ENCODE data around the gene AUTS2. TPM values are rescaled to one million over a fixed set of nuclear protein-coding genes. Genes with fewer than 3 reads are reported as not detected.

The AUTS2 gene
- total RNA-seq, 4 donors from 2014 or later, result 14.9 to 27.2 (median 17.5) TPM

- WGBS, 2 donors, result 93 to 97% methylated on average over 3 of the region's 3 CpGs
- intact Hi-C loops (cut with DNase I), result no loop called here
Observed at GRCh38 chr7:70347463-70348254, 749.4 kb downstream of the AUTS2 start.

GRCh38 chr7:70349031-70349430 is 750.8 kb downstream of the AUTS2 start:
- Histone ChIP-seq H3K4me1 (no peaks in the 10 kb centered on the region), H3K27me3 (no peaks in the 10 kb centered on the region), H3K27ac (no peak overlapping the region), H3K36me3 (no peaks in the 10 kb centered on the region), H3K9me3 (no peaks in the 10 kb centered on the region), H3K4me3 (replicated peaks in 1 of 3) (no peak overlapping the region)
- WGBS, 2 donors, result 94 to 96% methylated on average over 2 of the region's 2 CpGs
- intact Hi-C loops (cut with DNase I), result no loop called here
- TF ChIP-seq CTCF (IDR thresholded peaks at IDR 0.05) (no peak), POLR2A (IDR thresholded peaks at IDR 0.05) (no peak)
- DNase-seq, result no peak

More at GRCh38 chr7:70347463-70348254, 749.4 kb downstream of the AUTS2 start:
- TF ChIP-seq POLR2A (IDR thresholded peaks at IDR 0.05), result no peak
- TF ChIP-seq CTCF (IDR thresholded peaks at IDR 0.05), result no peak
- Histone ChIP-seq H3K27ac (no peak overlapping the region), H3K4me3 (replicated peaks in 1 of 3) (no peak overlapping the region), H3K9me3 (no peaks in the 10 kb centered on the region), H3K36me3 (no peaks in the 10 kb centered on the region), H3K4me1 (no peaks in the 10 kb centered on the region), H3K27me3 (no peaks in the 10 kb centered on the region)
- no peak for DNase-seq

GRCh38 chr7:70349819-70350218 is 751.5 kb downstream of the AUTS2 start:
- Histone ChIP-seq H3K36me3 (no peaks in the 10 kb centered on the region), H3K9me3 (no peaks in the 10 kb centered on the region), H3K4me3 (replicated peaks in 1 of 3) (no peak overlapping the region), H3K27ac (no peak overlapping the region), H3K27me3 (no peaks in the 10 kb centered on the region), H3K4me1 (no peaks in the 10 kb centered on the region)
- TF ChIP-seq POLR2A (IDR thresholded peaks at IDR 0.05) (no peak), CTCF (IDR thresholded peaks at IDR 0.05) (no peak)
- no peak for DNase-seq
- intact Hi-C loops (cut with DNase I), result no loop called here
- 86 to 88% methylated on average over 1 of the region's 1 CpG for WGBS, 2 donors

- 90 to 93% methylated on average over 4 of the region's 4 CpGs for WGBS, 2 donors
- H3K4me1 ChIP-seq, result peaks cover 0 to 4% of the 10 kb centered on the region in 2 donors
- no peaks in the 10 kb centered on the region for H3K36me3 ChIP-seq
- H3K9me3 ChIP-seq, result no peaks in the 10 kb centered on the region
- H3K27me3 ChIP-seq, result no peaks in the 10 kb centered on the region
- no peak for TF ChIP-seq POLR2A (IDR thresholded peaks at IDR 0.05)
- TF ChIP-seq CTCF (IDR thresholded peaks at IDR 0.05), result no peak
- H3K27ac ChIP-seq, result no peak overlapping the region
- DNase-seq, result no peak
- H3K4me3 ChIP-seq (replicated peaks in 1 of 3), result no peak overlapping the region
- intact Hi-C loops (cut with DNase I), result no loop called here
Observed at GRCh38 chr7:70352088-70352487, 753.8 kb downstream of the AUTS2 start.

GRCh38 chr7:70352906-70353305 is 754.6 kb downstream of the AUTS2 start:
- 85 to 92% methylated on average over 2 of the region's 2 CpGs for WGBS, 2 donors
- TF ChIP-seq CTCF (IDR thresholded peaks at IDR 0.05), result no peak
- no peak for TF ChIP-seq POLR2A (IDR thresholded peaks at IDR 0.05)
- intact Hi-C loops (cut with DNase I), result no loop called here
- H3K9me3 ChIP-seq, result no peaks in the 10 kb centered on the region
- no peak overlapping the region for H3K27ac ChIP-seq
- H3K36me3 ChIP-seq, result no peaks in the 10 kb centered on the region
- H3K4me3 ChIP-seq (replicated peaks in 1 of 3), result no peak overlapping the region
- peaks cover 0 to 4% of the 10 kb centered on the region in 2 donors for H3K4me1 ChIP-seq
- no peak for DNase-seq
- H3K27me3 ChIP-seq, result no peaks in the 10 kb centered on the region

Data from thyroid gland (tissue), 4 donors.